ENCODE data around the gene KIAA1328. TPM values are rescaled to one million over a fixed set of nuclear protein-coding genes. Genes with fewer than 3 reads are reported as not detected.

The KIAA1328 gene
- total and polyA plus RNA-seq, 7 donors: 2.1 to 18.9 (median 12.5) TPM

DNA sequence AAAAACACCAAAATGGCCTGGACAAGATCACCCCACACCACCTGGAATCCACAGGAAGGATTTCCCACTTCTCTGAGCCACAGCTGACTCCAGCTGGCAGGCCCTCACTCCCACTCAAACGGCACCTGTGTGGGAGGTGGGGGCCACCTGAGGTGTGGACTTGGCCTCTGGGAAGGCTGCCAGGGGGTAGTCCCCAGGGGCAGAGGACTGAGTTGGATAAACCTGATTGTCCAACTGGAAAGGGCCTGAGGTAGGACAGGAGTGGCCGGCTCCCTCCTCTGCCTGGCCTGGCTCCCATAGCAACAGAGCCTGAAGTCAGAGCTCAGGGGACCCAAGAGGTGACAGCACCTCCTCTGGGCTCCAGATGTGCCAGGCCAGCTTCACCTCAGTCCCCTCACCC lies 436.5 kb downstream of the KIAA1328 start:
- no peaks in the 10 kb centered on the region for H3K36me3 ChIP-seq
- H3K27me3 ChIP-seq: peaks cover 0 to 22% (median 0%) of the 10 kb centered on the region in 3 donors
- DNase-seq: no peak
- H3K9me3 ChIP-seq: no peaks in the 10 kb centered on the region
- no peak overlapping the region for H3K27ac ChIP-seq
- intact Hi-C loops (cut with DNase I): no loop called here
- H3K4me3 ChIP-seq: no peak overlapping the region
- TF ChIP-seq EP300 (IDR thresholded peaks at IDR 0.05): no peak
- TF ChIP-seq POLR2A (IDR thresholded peaks at IDR 0.05): no peak
- no peak for TF ChIP-seq POLR2AphosphoS5 (IDR thresholded peaks at IDR 0.05)
- TF ChIP-seq, protein P1, sequence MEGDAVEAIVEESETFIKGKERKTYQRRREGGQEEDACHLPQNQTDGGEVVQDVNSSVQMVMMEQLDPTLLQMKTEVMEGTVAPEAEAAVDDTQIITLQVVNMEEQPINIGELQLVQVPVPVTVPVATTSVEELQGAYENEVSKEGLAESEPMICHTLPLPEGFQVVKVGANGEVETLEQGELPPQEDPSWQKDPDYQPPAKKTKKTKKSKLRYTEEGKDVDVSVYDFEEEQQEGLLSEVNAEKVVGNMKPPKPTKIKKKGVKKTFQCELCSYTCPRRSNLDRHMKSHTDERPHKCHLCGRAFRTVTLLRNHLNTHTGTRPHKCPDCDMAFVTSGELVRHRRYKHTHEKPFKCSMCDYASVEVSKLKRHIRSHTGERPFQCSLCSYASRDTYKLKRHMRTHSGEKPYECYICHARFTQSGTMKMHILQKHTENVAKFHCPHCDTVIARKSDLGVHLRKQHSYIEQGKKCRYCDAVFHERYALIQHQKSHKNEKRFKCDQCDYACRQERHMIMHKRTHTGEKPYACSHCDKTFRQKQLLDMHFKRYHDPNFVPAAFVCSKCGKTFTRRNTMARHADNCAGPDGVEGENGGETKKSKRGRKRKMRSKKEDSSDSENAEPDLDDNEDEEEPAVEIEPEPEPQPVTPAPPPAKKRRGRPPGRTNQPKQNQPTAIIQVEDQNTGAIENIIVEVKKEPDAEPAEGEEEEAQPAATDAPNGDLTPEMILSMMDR (IDR thresholded peaks at IDR 0.05): no peak
- H3K4me1 ChIP-seq: no peaks in the 10 kb centered on the region
- WGBS, 2 donors: 27 to 68% methylated on average over 2 of the region's 2 CpGs

DNA sequence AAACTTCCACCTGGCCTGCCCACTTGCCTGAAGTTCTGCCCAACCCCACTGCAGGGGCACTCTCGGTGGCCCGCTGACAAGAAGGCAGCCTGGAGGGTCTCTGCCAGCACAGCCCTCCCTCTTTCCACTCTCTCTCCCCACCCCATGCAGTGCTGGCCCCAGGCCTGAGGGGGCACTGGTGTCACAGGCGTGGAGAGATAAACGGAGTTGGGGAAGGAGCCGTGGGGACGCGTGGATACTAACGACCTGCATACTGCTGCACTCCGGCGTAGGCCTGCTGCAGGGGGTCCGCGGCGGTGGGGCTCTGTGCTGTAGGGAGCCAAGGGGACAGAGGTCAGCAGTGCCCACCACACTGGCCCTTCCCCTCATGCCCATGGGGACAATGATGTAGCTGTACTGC lies 437.4 kb downstream of the KIAA1328 start:
- H3K9me3 ChIP-seq: no peaks in the 10 kb centered on the region
- no peak overlapping the region for H3K27ac ChIP-seq
- no peak for TF ChIP-seq POLR2AphosphoS5 (IDR thresholded peaks at IDR 0.05)
- TF ChIP-seq, protein P1 (IDR thresholded peaks at IDR 0.05): no peak
- TF ChIP-seq EP300 (IDR thresholded peaks at IDR 0.05): no peak
- TF ChIP-seq POLR2A (IDR thresholded peaks at IDR 0.05): no peak
- H3K36me3 ChIP-seq: no peaks in the 10 kb centered on the region
- H3K4me3 ChIP-seq: no peak overlapping the region
- intact Hi-C loops (cut with DNase I): no loop called here
- H3K4me1 ChIP-seq: no peaks in the 10 kb centered on the region
- WGBS, 2 donors: 33 to 34% methylated on average over 13 of the region's 13 CpGs
- no peak for DNase-seq
- peaks cover 0 to 16% (median 0%) of the 10 kb centered on the region in 3 donors for H3K27me3 ChIP-seq

DNA sequence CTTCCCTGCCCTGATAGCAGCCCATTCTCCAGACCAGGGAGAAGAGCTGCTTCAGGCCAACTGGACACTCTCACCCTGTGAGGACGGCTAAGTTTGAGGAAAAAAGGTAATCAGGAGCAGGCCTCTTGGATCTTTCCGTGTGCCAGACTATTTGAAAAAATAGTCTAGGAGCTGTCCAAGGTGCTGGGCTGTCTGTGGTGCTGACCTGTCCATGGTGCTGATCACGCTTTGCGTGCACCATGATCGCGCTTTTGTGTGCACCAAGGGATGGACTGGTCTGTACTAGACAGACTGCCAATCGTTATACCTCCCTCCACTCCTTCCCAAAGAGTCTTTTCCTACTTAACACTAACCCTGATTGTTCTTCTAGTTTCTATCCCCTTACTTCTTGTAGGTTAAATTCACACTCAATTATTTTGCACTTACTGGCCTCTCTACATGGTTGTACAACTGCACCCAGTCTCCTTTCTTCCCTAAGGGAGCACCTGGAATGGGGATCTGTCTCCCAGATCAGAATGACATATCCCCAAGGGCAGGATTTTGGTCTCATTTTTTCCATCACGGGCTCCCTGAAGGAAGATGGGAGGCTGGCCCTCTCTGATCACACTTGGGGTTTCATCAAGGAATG lies 441.2 kb downstream of the KIAA1328 start:
- intact Hi-C loops (cut with DNase I): no loop called here
- no peaks in the 10 kb centered on the region for H3K4me1 ChIP-seq
- H3K9me3 ChIP-seq: no peaks in the 10 kb centered on the region
- DNase-seq: no peak
- no peaks in the 10 kb centered on the region for H3K36me3 ChIP-seq
- WGBS, 2 donors: 20 to 22% methylated on average over 8 of the region's 8 CpGs
- H3K27me3 ChIP-seq: peaks cover 6 to 27% (median 13%) of the 10 kb centered on the region in 3 donors
- H3K4me3 ChIP-seq: no peak overlapping the region
- TF ChIP-seq EP300 (IDR thresholded peaks at IDR 0.05) (no peak), POLR2A (IDR thresholded peaks at IDR 0.05) (no peak), POLR2AphosphoS5 (IDR thresholded peaks at IDR 0.05) (no peak)
- TF ChIP-seq, protein P1 (IDR thresholded peaks at IDR 0.05): no peak
- no peak overlapping the region for H3K27ac ChIP-seq

DNA sequence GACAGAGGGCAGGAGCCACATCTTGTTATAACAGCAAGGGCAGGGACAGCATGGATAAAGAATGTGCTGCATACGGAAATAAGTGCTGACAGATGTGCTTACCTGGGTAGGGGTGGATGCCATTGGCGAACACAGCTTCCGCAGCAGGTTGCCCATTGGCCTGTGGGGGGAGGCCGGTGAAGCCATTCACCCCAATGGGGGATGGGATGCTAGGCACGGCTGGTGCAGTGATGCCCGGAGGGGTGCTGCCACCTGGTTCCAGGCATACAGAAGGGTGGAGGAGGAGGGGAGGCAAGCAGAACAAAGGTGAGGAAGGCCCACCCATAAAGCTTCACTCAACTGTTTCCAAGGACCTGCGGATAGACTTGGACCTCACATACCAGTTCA lies 441.7 kb downstream of the KIAA1328 start:
- intact Hi-C loops (cut with DNase I): no loop called here
- no peak for TF ChIP-seq EP300 (IDR thresholded peaks at IDR 0.05)
- no peak for TF ChIP-seq POLR2AphosphoS5 (IDR thresholded peaks at IDR 0.05)
- no peak for TF ChIP-seq POLR2A (IDR thresholded peaks at IDR 0.05)
- TF ChIP-seq, protein P1 (IDR thresholded peaks at IDR 0.05): no peak
- WGBS, 2 donors: 85 to 90% methylated on average over 7 of the region's 7 CpGs
- Histone ChIP-seq H3K27me3 (peaks cover 6 to 31% (median 15%) of the 10 kb centered on the region in 3 donors), H3K9me3 (no peaks in the 10 kb centered on the region), H3K4me1 (no peaks in the 10 kb centered on the region), H3K4me3 (no peak overlapping the region), H3K27ac (no peak overlapping the region), H3K36me3 (no peaks in the 10 kb centered on the region)
- no peak for DNase-seq

DNA sequence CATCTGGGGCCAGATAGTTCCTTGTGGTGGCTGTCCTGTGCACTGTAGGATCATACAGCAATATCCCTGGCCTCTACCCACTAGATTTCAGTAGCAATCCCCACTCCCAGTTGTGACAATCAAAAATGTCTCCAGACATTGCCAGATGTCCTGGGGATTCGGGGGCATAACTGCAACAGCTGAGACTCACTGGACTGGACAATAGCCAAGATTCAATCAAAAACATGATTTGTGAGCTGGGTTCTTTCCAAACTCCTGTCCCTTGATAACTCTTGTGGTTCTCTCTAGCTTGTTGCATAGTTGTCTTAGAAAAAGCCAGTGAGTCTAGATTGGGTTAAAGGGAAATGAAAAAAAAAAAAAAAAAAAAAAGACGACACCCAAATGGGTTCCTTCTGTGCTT lies 443.3 kb downstream of the KIAA1328 start:
- Histone ChIP-seq H3K9me3 (no peaks in the 10 kb centered on the region), H3K4me3 (no peak overlapping the region), H3K27ac (no peak overlapping the region), H3K4me1 (no peaks in the 10 kb centered on the region), H3K27me3 (peaks cover 6 to 34% (median 15%) of the 10 kb centered on the region in 3 donors), H3K36me3 (no peaks in the 10 kb centered on the region)
- 46 to 69% methylated on average over 2 of the region's 2 CpGs for WGBS, 2 donors
- intact Hi-C loops (cut with DNase I): no loop called here
- TF ChIP-seq, protein P1 (IDR thresholded peaks at IDR 0.05): no peak
- no peak for TF ChIP-seq POLR2AphosphoS5 (IDR thresholded peaks at IDR 0.05)
- no peak for TF ChIP-seq POLR2A (IDR thresholded peaks at IDR 0.05)
- TF ChIP-seq EP300 (IDR thresholded peaks at IDR 0.05): no peak
- DNase-seq: no peak
